ENCODE measurements around the gene TRPC4AP. TPM values are rescaled to one million over a fixed set of nuclear protein-coding genes. Genes with fewer than 3 reads are reported as not detected.

TRPC4AP gene
- total and polyA plus RNA-seq, 2 of the 8 experiments (the other 6 are each of a cell fraction or from before 2014, with no cell fraction given) = 73.1 to 74.8 TPM

- TF ChIP-seq CHD7 (IDR thresholded peaks at IDR 0.05; ENCODE audit: insufficient replicate concordance, low read length) = no peak
- TF ChIP-seq KDM4A (IDR thresholded peaks at IDR 0.05; ENCODE audit: low read depth, low read length, severe bottlenecking) = no peak
- TF ChIP-seq EGR1 (IDR thresholded peaks at IDR 0.05; ENCODE audit: borderline replicate concordance, low read depth, low read length) = no peak
- TF ChIP-seq SIN3A (conservative IDR thresholded peaks at IDR 0.05 in 1 of 2, IDR thresholded peaks at IDR 0.05 in 1 of 2; ENCODE audit: low read depth in 1 of 2, low read length in 2 of 2) = peak in 1 of 2 experiments; percentile 40; a peak in 1 of 4 replicates
- TF ChIP-seq ZNF274 (IDR thresholded peaks at IDR 0.05; ENCODE audit: borderline replicate concordance, extremely low read depth, low read length) = no peak
- TF ChIP-seq PHF8 (conservative IDR thresholded peaks at IDR 0.05; ENCODE audit: low read depth, low read length) = no peak
- TF ChIP-seq BACH1 (IDR thresholded peaks at IDR 0.05; ENCODE audit: low read length) = no peak
- no peak for TF ChIP-seq YY1 (IDR thresholded peaks at IDR 0.05; ENCODE audit: low read depth, low read length)
- no peak for TF ChIP-seq EP300 (IDR thresholded peaks at IDR 0.05; ENCODE audit: borderline replicate concordance in 1 of 2, low read depth in 2 of 2, low read length in 2 of 2)
Measured at GRCh38 chr20:34998331-34998950, 94.2 kb downstream of the TRPC4AP start (continued).

Data from H1 (cell line).